ENCODE measurements around the gene KCNIP1.

Gene KCNIP1

GRCh38 chr5:170743876-170744212 lies 240.0 kb downstream of the KCNIP1 start:
- H2AK5ac ChIP-seq (ENCODE audit: low read length) = peak overlapping the region; percentile 4
- H2AFZ ChIP-seq (ENCODE audit: insufficient read depth, low read length, poor library complexity) = no peak overlapping the region
- no peaks in the 10 kb centered on the region for H3K36me3 ChIP-seq (ENCODE audit: control insufficient read depth in 1 of 2, insufficient read depth in 2 of 2, low read length in 2 of 2)
- no peaks in the 10 kb centered on the region for H3K9me3 ChIP-seq (ENCODE audit: insufficient read depth, low read depth, low read length)
- peak overlapping the region; percentile 52 for H4K91ac ChIP-seq (ENCODE audit: low read depth, low read length)
- peaks cover 15% of the 10 kb centered on the region for H3K79me2 ChIP-seq (ENCODE audit: control insufficient read depth, insufficient read depth, low read length, poor library complexity)
- H3K27ac ChIP-seq (ENCODE audit: low read depth, low read length) = no peak overlapping the region
- peak overlapping the region; percentile 15 for H3K14ac ChIP-seq (ENCODE audit: low read length)
- H3K4me3 ChIP-seq (ENCODE audit: low read depth, low read length) = no peak overlapping the region
- H4K12ac ChIP-seq (ENCODE audit: low read depth, low read length) = peak overlapping the region; percentile 34
- H3K18ac ChIP-seq (ENCODE audit: low read length) = no peak overlapping the region
- peak overlapping the region; percentile 24 for H2BK5ac ChIP-seq (ENCODE audit: low read depth, low read length, poor library complexity)
- H3K4me2 ChIP-seq (ENCODE audit: low read length) = peak overlapping the region; percentile 72
- H2BK12ac ChIP-seq (ENCODE audit: low read length) = peak overlapping the region; percentile 39
- H3K4ac ChIP-seq (ENCODE audit: low read depth, low read length) = no peak overlapping the region
- H3K23ac ChIP-seq (ENCODE audit: low read length) = no peak overlapping the region
- peaks cover 40% of the 10 kb centered on the region for H3K79me1 ChIP-seq (ENCODE audit: low read length)
- H3K9ac ChIP-seq (ENCODE audit: low read length) = no peak overlapping the region
- no peak overlapping the region for H2BK120ac ChIP-seq (ENCODE audit: insufficient read depth, low read length, poor library complexity)
- H3K4me1 ChIP-seq (ENCODE audit: control insufficient read depth in 1 of 2, insufficient read depth in 2 of 2, low read length in 2 of 2) = peaks cover 31 to 35% of the 10 kb centered on the region in 2 experiments
- no CpG with 5 or more reads among the region's 12 CpGs for WGBS (ENCODE audit: extremely low coverage, insufficient coverage, insufficient read length)
- no peak overlapping the region for H4K8ac ChIP-seq (ENCODE audit: low read depth, low read length)
- H3K27me3 ChIP-seq (ENCODE audit: insufficient read depth, low read length) = no peaks in the 10 kb centered on the region
- no peak for DNase-seq

- Histone ChIP-seq H2AFZ (ENCODE audit: insufficient read depth, low read length, poor library complexity) (peak overlapping the region; percentile 68), H3K79me1 (ENCODE audit: low read length) (peaks cover 54% of the 10 kb centered on the region), H3K79me2 (ENCODE audit: control insufficient read depth, insufficient read depth, low read length, poor library complexity) (peaks cover 17% of the 10 kb centered on the region), H4K91ac (ENCODE audit: low read depth, low read length) (peak overlapping the region; percentile 100), H2AK5ac (ENCODE audit: low read length) (peak overlapping the region; percentile 99), H2BK5ac (ENCODE audit: low read depth, low read length, poor library complexity) (peak overlapping the region; percentile 99), H3K36me3 (ENCODE audit: control insufficient read depth in 1 of 2, insufficient read depth in 2 of 2, low read length in 2 of 2) (no peaks in the 10 kb centered on the region), H3K27me3 (ENCODE audit: insufficient read depth, low read length) (no peaks in the 10 kb centered on the region), H2BK120ac (ENCODE audit: insufficient read depth, low read length, poor library complexity) (peak overlapping the region; percentile 100), H3K14ac (ENCODE audit: low read length) (peak overlapping the region; percentile 97), H3K4me2 (ENCODE audit: low read length) (peak overlapping the region; percentile 44), H3K18ac (ENCODE audit: low read length) (peak overlapping the region; percentile 92), H3K9me3 (ENCODE audit: insufficient read depth, low read depth, low read length) (no peaks in the 10 kb centered on the region), H3K9ac (ENCODE audit: low read length) (peak overlapping the region; percentile 30), H3K23ac (ENCODE audit: low read length) (no peak overlapping the region), H4K8ac (ENCODE audit: low read depth, low read length) (peak overlapping the region; percentile 94), H2BK12ac (ENCODE audit: low read length) (peak overlapping the region; percentile 99), H3K4me1 (ENCODE audit: control insufficient read depth in 1 of 2, insufficient read depth in 2 of 2, low read length in 2 of 2) (peaks cover 40 to 50% of the 10 kb centered on the region in 2 experiments), H3K4me3 (ENCODE audit: low read depth, low read length) (no peak overlapping the region), H4K12ac (ENCODE audit: low read depth, low read length) (peak overlapping the region; percentile 78), H3K4ac (ENCODE audit: low read depth, low read length) (peak overlapping the region; percentile 96), H3K27ac (ENCODE audit: low read depth, low read length) (peak overlapping the region; percentile 98)
- DNase-seq = peak; percentile 6 to 45
- no CpG with 5 or more reads among the region's 12 CpGs for WGBS (ENCODE audit: extremely low coverage, insufficient coverage, insufficient read length)
Observed at GRCh38 chr5:170745481-170746071, 241.8 kb downstream of the KCNIP1 start.

GRCh38 chr5:170746075-170746960 lies 242.5 kb downstream of the KCNIP1 start:
- H2BK5ac ChIP-seq (ENCODE audit: low read depth, low read length, poor library complexity) = peak overlapping the region; percentile 98
- peak overlapping the region; percentile 55 for H2BK12ac ChIP-seq (ENCODE audit: low read length)
- peak in 1 of 2 donors; percentile 11 for DNase-seq
- H3K4me1 ChIP-seq (ENCODE audit: control insufficient read depth in 1 of 2, insufficient read depth in 2 of 2, low read length in 2 of 2) = peaks cover 46 to 55% of the 10 kb centered on the region in 2 experiments
- H3K27me3 ChIP-seq (ENCODE audit: insufficient read depth, low read length) = no peaks in the 10 kb centered on the region
- no peak overlapping the region for H3K23ac ChIP-seq (ENCODE audit: low read length)
- H2BK120ac ChIP-seq (ENCODE audit: insufficient read depth, low read length, poor library complexity) = peak overlapping the region; percentile 96
- H3K18ac ChIP-seq (ENCODE audit: low read length) = peak overlapping the region; percentile 81
- peak overlapping the region; percentile 38 for H3K14ac ChIP-seq (ENCODE audit: low read length)
- no peaks in the 10 kb centered on the region for H3K36me3 ChIP-seq (ENCODE audit: control insufficient read depth in 1 of 2, insufficient read depth in 2 of 2, low read length in 2 of 2)
- H3K9me3 ChIP-seq (ENCODE audit: insufficient read depth, low read depth, low read length) = no peaks in the 10 kb centered on the region
- peaks cover 60% of the 10 kb centered on the region for H3K79me1 ChIP-seq (ENCODE audit: low read length)
- H3K79me2 ChIP-seq (ENCODE audit: control insufficient read depth, insufficient read depth, low read length, poor library complexity) = peaks cover 19% of the 10 kb centered on the region
- H3K27ac ChIP-seq (ENCODE audit: low read depth, low read length) = peak overlapping the region; percentile 98
- H4K12ac ChIP-seq (ENCODE audit: low read depth, low read length) = peak overlapping the region; percentile 73
- WGBS (ENCODE audit: extremely low coverage, insufficient coverage, insufficient read length) = no CpG with 5 or more reads among the region's 14 CpGs
- H2AK5ac ChIP-seq (ENCODE audit: low read length) = peak overlapping the region; percentile 16
- peak overlapping the region; percentile 59 for H4K8ac ChIP-seq (ENCODE audit: low read depth, low read length)
- peak overlapping the region; percentile 36 for H3K4me2 ChIP-seq (ENCODE audit: low read length)
- H3K4ac ChIP-seq (ENCODE audit: low read depth, low read length) = peak overlapping the region; percentile 54
- no peak overlapping the region for H3K4me3 ChIP-seq (ENCODE audit: low read depth, low read length)
- H2AFZ ChIP-seq (ENCODE audit: insufficient read depth, low read length, poor library complexity) = peak overlapping the region; percentile 9
- peak overlapping the region; percentile 48 for H3K9ac ChIP-seq (ENCODE audit: low read length)
- peak overlapping the region; percentile 98 for H4K91ac ChIP-seq (ENCODE audit: low read depth, low read length)

GRCh38 chr5:170746961-170747340 lies 243.1 kb downstream of the KCNIP1 start:
- no peak for DNase-seq
- peak overlapping the region; percentile 98 for H3K27ac ChIP-seq (ENCODE audit: low read depth, low read length)
- peaks cover 20% of the 10 kb centered on the region for H3K79me2 ChIP-seq (ENCODE audit: control insufficient read depth, insufficient read depth, low read length, poor library complexity)
- H2BK12ac ChIP-seq (ENCODE audit: low read length) = peak overlapping the region; percentile 55
- no peaks in the 10 kb centered on the region for H3K9me3 ChIP-seq (ENCODE audit: insufficient read depth, low read depth, low read length)
- no peaks in the 10 kb centered on the region for H3K36me3 ChIP-seq (ENCODE audit: control insufficient read depth in 1 of 2, insufficient read depth in 2 of 2, low read length in 2 of 2)
- peak overlapping the region; percentile 9 for H2AFZ ChIP-seq (ENCODE audit: insufficient read depth, low read length, poor library complexity)
- H4K8ac ChIP-seq (ENCODE audit: low read depth, low read length) = peak overlapping the region; percentile 59
- no CpG with 5 or more reads among the region's 11 CpGs for WGBS (ENCODE audit: extremely low coverage, insufficient coverage, insufficient read length)
- peak overlapping the region; percentile 98 for H4K91ac ChIP-seq (ENCODE audit: low read depth, low read length)
- peak overlapping the region; percentile 98 for H2BK5ac ChIP-seq (ENCODE audit: low read depth, low read length, poor library complexity)
- H3K18ac ChIP-seq (ENCODE audit: low read length) = peak overlapping the region; percentile 81
- H3K4me3 ChIP-seq (ENCODE audit: low read depth, low read length) = no peak overlapping the region
- H3K14ac ChIP-seq (ENCODE audit: low read length) = peak overlapping the region; percentile 38
- peak overlapping the region; percentile 16 for H2AK5ac ChIP-seq (ENCODE audit: low read length)
- H2BK120ac ChIP-seq (ENCODE audit: insufficient read depth, low read length, poor library complexity) = peak overlapping the region; percentile 96
- H3K4me2 ChIP-seq (ENCODE audit: low read length) = peak overlapping the region; percentile 36
- no peak overlapping the region for H3K23ac ChIP-seq (ENCODE audit: low read length)
- H4K12ac ChIP-seq (ENCODE audit: low read depth, low read length) = peak overlapping the region; percentile 73
- H3K27me3 ChIP-seq (ENCODE audit: insufficient read depth, low read length) = no peaks in the 10 kb centered on the region
- peaks cover 52 to 62% of the 10 kb centered on the region in 2 experiments for H3K4me1 ChIP-seq (ENCODE audit: control insufficient read depth in 1 of 2, insufficient read depth in 2 of 2, low read length in 2 of 2)
- peak overlapping the region; percentile 54 for H3K4ac ChIP-seq (ENCODE audit: low read depth, low read length)
- H3K79me1 ChIP-seq (ENCODE audit: low read length) = peaks cover 67% of the 10 kb centered on the region
- H3K9ac ChIP-seq (ENCODE audit: low read length) = peak overlapping the region; percentile 48

All from trophoblast cell (in vitro differentiated cells and primary cell).